OCI-LY1 (cell line): ENCODE data around the gene SATB1.

Experiments used
- H2AFZ ChIP-seq: fragments of 200-600 bp; sonication (generic), shearing (Covaris generic); 2 replicates; pipeline ENCODE4 v1.6.0; 2014; ENCODE audit warnings: antibody characterized with exemption, mild to moderate bottlenecking, low read length
- H3F3A ChIP-seq: fragments of 200-600 bp; sonication (generic), shearing (Covaris generic); 2 replicates; pipeline ENCODE4 v1.6.0; 2014; ENCODE audit warnings: mild to moderate bottlenecking, antibody characterized with exemption, low read length, moderate library complexity; ENCODE audit not compliant: insufficient read depth
- H3K27ac ChIP-seq: fragments of 200-600 bp; sonication (generic); 2 replicates; pipeline ENCODE4 v1.5.1; 2014; ENCODE audit warnings: low read length, mixed run types, mild to moderate bottlenecking, low read depth; ENCODE audit not compliant: poor library complexity, severe bottlenecking
- H3K27me3 ChIP-seq: fragments of 200-600 bp; sonication (generic); 2 replicates; pipeline ENCODE4 v1.6.0; 2014; ENCODE audit warnings: antibody characterized with exemption, mild to moderate bottlenecking, low read length, moderate library complexity; ENCODE audit not compliant: insufficient read depth
- H3K36me3 ChIP-seq: fragments of 200-600 bp; sonication (generic); 2 replicates; pipeline ENCODE4 v1.6.1; 2014; ENCODE audit warnings: mild to moderate bottlenecking, antibody characterized with exemption, low read length, moderate library complexity, mixed read lengths; ENCODE audit not compliant: insufficient read depth
- H3K4me1 ChIP-seq: fragments of 200-600 bp; sonication (generic); 2 replicates; pipeline ENCODE4 v1.5.1; 2014; ENCODE audit warnings: mild to moderate bottlenecking, low read length, moderate library complexity; ENCODE audit not compliant: insufficient read depth, severe bottlenecking
- H3K4me2 ChIP-seq: fragments of 200-600 bp; sonication (generic), shearing (Covaris generic); 2 replicates; pipeline ENCODE4 v1.6.1; 2014; ENCODE audit warnings: low read length
- H3K4me3 ChIP-seq: fragments of 200-600 bp; sonication (generic); 2 replicates; pipeline ENCODE4 v1.5.1; 2014; ENCODE audit warnings: low read length, low read depth, mild to moderate bottlenecking, mixed read lengths; ENCODE audit not compliant: poor library complexity, severe bottlenecking
- H3K79me2 ChIP-seq: fragments of 200-600 bp; shearing (Covaris generic); 2 replicates; pipeline ENCODE4 v1.6.1; 2016; ENCODE audit warnings: mixed run types, low read length, mixed read lengths; ENCODE audit not compliant: insufficient read depth
- H3K9ac ChIP-seq: fragments of 200-600 bp; sonication (generic), shearing (Covaris generic); 2 replicates; pipeline ENCODE4 v1.6.1; 2014; ENCODE audit warnings: mild to moderate bottlenecking, low read length, mixed read lengths
- H3K9me2 ChIP-seq: fragments of 200-600 bp; sonication (generic), shearing (Covaris generic); 2 replicates; pipeline ENCODE4 v1.6.1; 2014; ENCODE audit warnings: low read depth, mild to moderate bottlenecking, low read length, mixed read lengths
- H3K9me3 ChIP-seq: fragments of 200-600 bp; shearing (Covaris generic); 2 replicates; pipeline ENCODE4 v1.6.1; 2014; ENCODE audit warnings: low read length, mixed read lengths
- H4K20me1 ChIP-seq: fragments of 200-600 bp; sonication (generic), shearing (Covaris generic); 2 replicates; pipeline ENCODE4 v1.6.0; 2016; ENCODE audit warnings: mild to moderate bottlenecking, low read length; ENCODE audit not compliant: insufficient read depth
- EZH2 ChIP-seq: fragments of 200-600 bp; sonication (generic), shearing (Covaris generic); IDR thresholded peaks from 2 replicates; pipeline ENCODE4 v1.8.0; 2017; ENCODE audit warnings: borderline replicate concordance, mixed run types, mild to moderate bottlenecking, antibody characterized with exemption, low read length, moderate library complexity, mixed read lengths
- TF ChIP-seq, protein P1 (sequence below): fragments of 200-600 bp; sonication (generic), shearing (Covaris generic); IDR thresholded peaks from 2 replicates; pipeline ENCODE4 v1.5.1; 2017; ENCODE audit warnings: mild to moderate bottlenecking, antibody characterized with exemption, low read length, moderate library complexity, mixed read lengths

Gene SATB1

GRCh38 chr3:18446149-18446825 lies 21.1 kb upstream of the SATB1 start:
- Histone ChIP-seq H3K9ac (peak overlapping the region; percentile 29; the same call in 1 of the 2 replicates), H3K9me3 (peaks cover 2% of the 10 kb centered on the region; the same call in 1 of the 2 replicates), H3K27ac (no peak overlapping the region), H3K79me2 (no peaks in the 10 kb centered on the region; the same call in 1 of the 2 replicates), H3K4me2 (peak overlapping the region; percentile 44; the same call in 1 of the 2 replicates), H3K36me3 (0 out of 2 replicates have a peak, but pooled peaks cover 4% of the 10 kb centered on the region), H3K27me3 (no peaks in the 10 kb centered on the region), H3K4me3 (peak overlapping the region; percentile 59), H4K20me1 (no peaks in the 10 kb centered on the region), H2AFZ (no peak overlapping the region), H3K4me1 (peaks cover 5% of the 10 kb centered on the region), H3K9me2 (no peaks in the 10 kb centered on the region), H3F3A (no peaks in the 10 kb centered on the region)
- TF ChIP-seq EZH2, result no peak
- TF ChIP-seq, protein P1, sequence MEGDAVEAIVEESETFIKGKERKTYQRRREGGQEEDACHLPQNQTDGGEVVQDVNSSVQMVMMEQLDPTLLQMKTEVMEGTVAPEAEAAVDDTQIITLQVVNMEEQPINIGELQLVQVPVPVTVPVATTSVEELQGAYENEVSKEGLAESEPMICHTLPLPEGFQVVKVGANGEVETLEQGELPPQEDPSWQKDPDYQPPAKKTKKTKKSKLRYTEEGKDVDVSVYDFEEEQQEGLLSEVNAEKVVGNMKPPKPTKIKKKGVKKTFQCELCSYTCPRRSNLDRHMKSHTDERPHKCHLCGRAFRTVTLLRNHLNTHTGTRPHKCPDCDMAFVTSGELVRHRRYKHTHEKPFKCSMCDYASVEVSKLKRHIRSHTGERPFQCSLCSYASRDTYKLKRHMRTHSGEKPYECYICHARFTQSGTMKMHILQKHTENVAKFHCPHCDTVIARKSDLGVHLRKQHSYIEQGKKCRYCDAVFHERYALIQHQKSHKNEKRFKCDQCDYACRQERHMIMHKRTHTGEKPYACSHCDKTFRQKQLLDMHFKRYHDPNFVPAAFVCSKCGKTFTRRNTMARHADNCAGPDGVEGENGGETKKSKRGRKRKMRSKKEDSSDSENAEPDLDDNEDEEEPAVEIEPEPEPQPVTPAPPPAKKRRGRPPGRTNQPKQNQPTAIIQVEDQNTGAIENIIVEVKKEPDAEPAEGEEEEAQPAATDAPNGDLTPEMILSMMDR, result no peak

GRCh38 chr3:18445401-18446148 lies 20.4 kb upstream of the SATB1 start:
- H3K36me3 ChIP-seq, result 0 out of 2 replicates have a peak, but pooled peaks cover 4% of the 10 kb centered on the region
- TF ChIP-seq, protein P1, result no peak
- TF ChIP-seq EZH2, result no peak
- peak overlapping the region; percentile 29; the same call in 1 of the 2 replicates for H3K9ac ChIP-seq
- peaks cover 11% of the 10 kb centered on the region for H3K4me1 ChIP-seq
- no peaks in the 10 kb centered on the region; the same call in 1 of the 2 replicates for H3K79me2 ChIP-seq
- H3K27me3 ChIP-seq, result no peaks in the 10 kb centered on the region
- H3F3A ChIP-seq, result no peaks in the 10 kb centered on the region
- no peak overlapping the region for H2AFZ ChIP-seq
- peaks cover 2% of the 10 kb centered on the region; the same call in 1 of the 2 replicates for H3K9me3 ChIP-seq
- no peak overlapping the region for H3K27ac ChIP-seq
- H3K4me3 ChIP-seq, result peak overlapping the region; percentile 59
- peak overlapping the region; percentile 44 for H3K4me2 ChIP-seq
- no peaks in the 10 kb centered on the region for H4K20me1 ChIP-seq
- no peaks in the 10 kb centered on the region for H3K9me2 ChIP-seq

DNA sequence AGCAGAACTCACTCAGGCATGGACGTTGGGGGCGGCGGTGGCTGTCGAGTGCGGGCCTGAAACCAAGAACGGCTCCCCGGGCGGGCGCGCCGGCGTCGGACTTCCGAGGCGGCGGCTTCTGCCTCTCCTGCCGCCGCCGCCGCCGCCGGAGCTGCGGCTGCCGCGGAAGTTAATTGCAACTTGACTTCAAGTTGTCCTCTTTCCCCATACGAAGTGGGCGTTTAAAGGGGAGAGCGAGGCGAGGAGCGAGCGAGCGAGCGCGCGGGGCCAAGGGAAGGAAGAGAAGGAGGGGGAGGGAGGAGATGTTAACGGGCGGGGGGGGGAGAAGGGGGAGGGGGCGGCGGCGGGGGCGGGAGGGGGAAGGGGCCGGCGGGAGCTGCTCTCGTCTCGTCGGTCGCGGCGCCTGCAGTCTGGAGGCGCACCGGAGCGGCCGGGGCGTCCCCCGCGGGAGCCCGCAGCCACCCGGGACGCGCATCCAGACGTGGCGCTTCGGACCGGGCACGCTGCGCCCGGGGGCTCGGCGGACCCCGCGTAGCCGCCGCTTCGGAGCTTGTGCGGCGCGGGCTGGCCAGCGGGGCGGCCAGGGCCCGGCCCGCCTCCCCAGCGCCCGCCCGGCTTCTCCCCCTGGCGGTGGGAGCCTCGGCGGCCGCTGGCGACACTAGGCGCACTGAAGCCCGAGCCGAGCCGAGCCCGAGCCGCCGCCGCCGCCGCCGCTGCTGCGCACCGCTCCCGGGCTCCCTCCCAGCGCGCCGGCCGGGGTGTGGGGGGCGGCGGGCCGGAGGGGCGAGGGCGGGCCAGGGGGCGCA lies 19.7 kb upstream of the SATB1 start:
- Histone ChIP-seq H3K27ac (peak overlapping the region; percentile 33), H3K4me3 (peak overlapping the region; percentile 65), H3K36me3 (0 out of 2 replicates have a peak, but pooled peaks cover 4% of the 10 kb centered on the region), H3K4me1 (peaks cover 18% of the 10 kb centered on the region), H3K9ac (peak overlapping the region; percentile 62; the same call in 1 of the 2 replicates), H3F3A (no peaks in the 10 kb centered on the region), H2AFZ (no peak overlapping the region), H3K27me3 (no peaks in the 10 kb centered on the region), H3K9me3 (peaks cover 2% of the 10 kb centered on the region; the same call in 1 of the 2 replicates), H3K4me2 (peak overlapping the region; percentile 68), H3K79me2 (no peaks in the 10 kb centered on the region; the same call in 1 of the 2 replicates), H4K20me1 (no peaks in the 10 kb centered on the region), H3K9me2 (no peaks in the 10 kb centered on the region)
- TF ChIP-seq EZH2, result no peak
